ENCODE results near the gene SLC2A6.

The SLC2A6 gene

DNA sequence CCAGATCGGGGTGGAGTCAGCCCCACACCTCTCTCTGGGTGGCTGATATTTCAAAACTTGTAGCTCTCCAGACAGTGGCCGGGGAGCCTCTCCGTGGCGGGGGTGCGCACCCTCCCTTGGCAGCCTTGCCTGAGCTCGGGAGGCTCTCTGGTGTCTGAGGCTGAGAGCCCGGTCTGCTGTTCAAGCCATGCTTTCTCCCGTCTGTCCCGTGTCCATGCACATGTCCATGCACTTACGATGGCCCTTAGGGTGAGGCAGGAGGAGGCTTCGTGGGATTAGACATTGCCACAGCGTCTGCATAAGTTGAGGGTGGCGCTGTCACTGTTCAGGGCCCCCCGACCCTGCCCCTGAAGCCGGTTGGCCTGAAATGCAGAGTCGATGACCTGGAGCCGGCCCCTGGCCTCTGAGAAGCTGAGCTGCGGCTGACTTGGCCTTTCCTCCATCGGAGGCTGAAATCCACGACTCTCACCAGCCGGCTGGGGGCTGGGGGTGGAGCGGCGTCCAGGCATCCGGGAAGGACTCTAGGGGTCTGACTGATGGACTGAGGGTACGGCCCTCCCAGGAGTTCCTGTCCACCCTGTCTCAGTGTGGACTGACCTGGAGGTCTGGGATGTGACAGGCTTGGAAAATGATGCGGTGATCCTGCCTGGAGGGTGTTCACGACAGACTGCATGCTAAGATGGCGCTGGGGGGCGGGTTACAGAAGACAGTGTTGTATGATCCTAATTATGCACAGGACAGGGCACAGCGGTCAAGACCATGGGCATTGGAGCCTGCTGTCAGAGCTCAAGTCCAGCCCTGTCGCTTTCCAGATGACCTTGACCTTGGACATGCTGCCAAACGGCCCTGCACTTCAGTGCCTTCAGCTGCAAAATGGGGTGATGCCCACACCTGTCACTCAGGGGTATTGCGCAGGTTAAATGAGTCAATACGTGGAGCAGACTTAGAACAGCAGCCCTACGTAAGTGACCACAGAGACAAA, 18.3 kb upstream of the SLC2A6 start:
- no peak for DNase-seq (ENCODE audit: low read depth in 2 of 2)

- no peak for DNase-seq (ENCODE audit: low read depth in 2 of 2)
Observed at GRCh38 chr9:133495327-133496293, 16.7 kb upstream of the SLC2A6 start.

DNA sequence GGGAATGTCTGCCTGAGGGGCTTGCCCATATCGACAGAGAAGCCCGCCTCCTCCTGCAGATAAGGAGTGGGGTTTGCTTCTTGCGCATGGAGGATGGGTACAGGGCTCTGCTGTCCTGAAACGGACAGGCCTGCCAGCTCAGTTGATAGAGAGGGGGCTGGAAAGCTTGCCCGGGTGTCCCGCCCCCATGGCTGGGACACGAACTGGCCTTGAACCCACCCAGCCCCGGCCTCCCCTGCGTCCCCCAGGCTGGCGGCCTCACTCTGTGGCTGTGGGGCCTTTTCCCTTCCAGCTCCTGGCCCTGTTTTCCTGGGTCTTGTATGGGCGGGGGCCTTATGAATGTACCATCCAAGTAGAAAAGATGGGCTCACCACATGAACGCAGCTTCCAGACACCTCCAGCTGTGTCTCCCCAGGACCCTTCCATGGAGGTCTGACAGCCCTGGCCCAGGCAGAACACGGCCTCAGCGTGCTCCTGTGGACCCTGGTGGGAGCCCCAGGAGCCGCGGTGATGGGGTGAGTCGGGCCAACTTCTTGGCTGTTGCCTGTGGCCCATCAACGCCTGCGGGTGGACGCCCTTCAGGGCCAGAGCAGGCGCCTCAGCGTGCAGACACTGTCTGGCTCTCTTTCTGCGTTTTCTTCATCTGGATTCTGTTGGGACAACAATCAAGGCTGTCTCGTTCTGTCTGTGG, 15.9 kb upstream of the SLC2A6 start:
- DNase-seq (ENCODE audit: low read depth in 2 of 2): no peak

GRCh38 chr9:133493845-133494540, 15.1 kb upstream of the SLC2A6 start:
- DNase-seq (ENCODE audit: low read depth in 2 of 2): no peak

DNA sequence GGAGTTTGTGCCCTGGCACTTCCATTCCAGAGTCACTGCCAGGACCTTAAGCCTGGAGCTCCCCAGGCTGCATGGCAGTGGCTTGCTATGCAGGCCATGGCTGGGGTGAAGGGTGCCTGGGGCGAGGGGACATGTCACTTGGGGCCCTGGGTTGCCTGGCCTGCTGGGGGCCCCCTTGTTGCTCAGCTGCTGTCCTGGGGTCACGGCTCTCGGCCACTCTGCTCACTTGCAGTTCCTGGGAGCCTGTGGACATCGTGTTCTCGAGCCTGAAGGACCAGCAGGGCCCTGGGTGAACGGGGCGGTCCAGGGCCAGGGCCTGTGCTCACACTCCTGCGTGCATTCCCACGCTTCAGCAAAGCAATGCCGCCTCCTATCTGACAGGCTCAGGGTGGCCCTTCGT, 14.5 kb upstream of the SLC2A6 start:
- no peak for DNase-seq (ENCODE audit: low read depth in 2 of 2)

- no peak for DNase-seq (ENCODE audit: low read depth in 2 of 2)
Observed at GRCh38 chr9:133492061-133493021, 13.4 kb upstream of the SLC2A6 start.

GRCh38 chr9:133491656-133491925, 12.7 kb upstream of the SLC2A6 start:
- DNase-seq (ENCODE audit: low read depth in 2 of 2): no peak

- no peak for DNase-seq (ENCODE audit: low read depth in 2 of 2)
Observed at GRCh38 chr9:133490865-133491655, 12.2 kb upstream of the SLC2A6 start.

- DNase-seq (ENCODE audit: low read depth in 2 of 2): no peak
Observed at GRCh38 chr9:133490201-133490681, 11.3 kb upstream of the SLC2A6 start.

- no peak for DNase-seq (ENCODE audit: low read depth in 2 of 2)
Observed at GRCh38 chr9:133489253-133490190, 10.6 kb upstream of the SLC2A6 start.

GRCh38 chr9:133488686-133489252, 9.9 kb upstream of the SLC2A6 start:
- no peak for DNase-seq (ENCODE audit: low read depth in 2 of 2)

DNA sequence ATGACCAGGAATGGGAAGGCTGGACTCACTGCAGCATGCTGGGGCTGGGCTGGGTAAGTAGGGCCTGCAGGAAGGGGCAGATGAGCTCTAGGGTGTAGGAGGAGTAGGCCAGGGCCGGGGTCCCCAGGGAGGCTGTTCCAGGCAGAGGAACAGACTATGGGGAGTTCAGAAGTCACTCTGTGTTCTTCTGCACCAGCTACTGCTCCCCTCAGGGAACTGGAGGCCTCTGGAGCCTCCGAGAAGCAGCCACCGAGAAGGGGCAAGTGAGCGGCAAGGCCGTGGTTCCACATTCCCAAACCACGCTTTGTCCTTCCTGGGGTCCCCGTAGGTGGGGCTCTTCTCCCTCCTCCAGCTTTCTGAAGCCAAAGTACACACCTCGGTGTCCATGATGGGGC, 8.4 kb upstream of the SLC2A6 start:
- no peak for DNase-seq (ENCODE audit: low read depth in 2 of 2)

GRCh38 chr9:133485531-133486260, 6.8 kb upstream of the SLC2A6 start:
- no peak for DNase-seq (ENCODE audit: low read depth in 2 of 2)

DNA sequence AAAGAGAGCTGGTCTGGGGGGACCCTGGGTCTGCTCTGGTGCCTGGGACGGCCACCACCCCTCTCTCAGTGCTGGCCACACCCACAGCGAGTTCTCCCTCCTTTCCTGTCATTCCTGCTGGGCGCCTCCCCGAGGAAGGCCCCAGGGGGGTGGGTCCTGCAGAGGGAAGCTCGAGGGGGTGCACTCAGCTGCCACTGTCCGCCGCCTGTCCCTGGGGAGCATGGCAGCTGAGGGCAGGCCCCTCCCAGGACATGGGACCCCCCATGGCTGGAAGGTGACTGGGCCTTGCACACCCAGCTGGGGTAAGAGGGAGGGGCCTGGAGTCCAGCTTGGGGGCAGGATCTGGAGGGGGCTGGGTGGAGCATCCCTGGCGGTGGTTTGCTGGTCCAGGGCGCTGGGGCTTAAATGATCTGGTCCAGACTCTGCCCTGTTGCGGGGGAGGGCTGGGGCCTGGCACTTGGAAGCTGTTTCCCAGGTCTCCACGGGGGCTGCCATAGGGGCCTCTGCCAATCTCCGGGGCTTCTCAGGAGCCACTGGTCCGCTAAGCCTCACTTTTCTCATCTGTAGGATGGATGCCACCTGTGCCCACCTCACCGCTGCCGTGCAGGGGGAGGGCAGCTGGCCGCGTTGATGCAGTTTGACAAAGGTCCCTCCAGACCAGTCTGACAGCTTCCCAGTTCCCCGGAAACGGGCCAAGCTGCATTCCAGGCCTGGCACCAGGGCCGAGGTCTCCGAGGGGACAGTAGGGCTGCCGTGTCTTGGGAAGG, 6.0 kb upstream of the SLC2A6 start:
- DNase-seq (ENCODE audit: low read depth in 2 of 2): no peak

DNA sequence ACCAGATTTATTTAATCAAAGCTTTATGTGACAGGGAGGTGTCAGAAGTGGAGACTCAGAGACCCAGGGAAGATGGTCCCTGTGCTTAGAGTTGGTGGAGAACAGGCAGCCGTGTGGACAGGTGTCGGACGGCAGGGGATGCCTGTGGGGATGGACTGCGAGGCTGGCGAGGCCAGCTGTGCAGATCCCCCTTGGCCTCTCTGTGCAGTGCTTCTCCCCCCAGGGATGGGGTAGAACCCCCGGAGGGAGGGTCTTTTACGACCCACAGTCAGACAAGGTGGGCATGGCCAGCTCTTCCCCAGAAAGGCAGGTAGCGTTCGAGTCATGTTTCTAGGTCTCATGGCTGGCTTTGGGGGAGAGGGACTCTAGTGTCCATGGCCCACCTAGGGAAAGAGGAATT, 4.7 kb upstream of the SLC2A6 start:
- DNase-seq (ENCODE audit: low read depth in 2 of 2): no peak
